Activated naive CD4-positive, alpha-beta T cell treated with anti-CD3 and anti-CD28 coated beads, Interleukin-2, amount 50 U/mL, for 24 hours (primary cell): ENCODE results near the gene ARHGAP30.
A peak's percentile ranks its signal among the peaks of the same experiment; 100 is the strongest.
"Not testable (repeated sequence)": the region's sequence is repeated elsewhere in the genome, so short reads cannot be mapped to it uniquely, and the experiment has no call there.

ENCODE experiments used
- H3K27ac Mint-ChIP-seq: one replicate; pipeline ENCODE4 v1.8.0; 2021; ENCODE audit warnings: mild to moderate bottlenecking, mixed read lengths
- H3K27me3 Mint-ChIP-seq: one replicate; pipeline ENCODE4 v1.8.0; 2021; ENCODE audit warnings: mixed read lengths
- H3K36me3 Mint-ChIP-seq: one replicate; pipeline ENCODE4 v1.8.0; 2021; ENCODE audit warnings: mixed read lengths
- H3K4me1 Mint-ChIP-seq: one replicate; pipeline ENCODE4 v1.8.0; 2021; ENCODE audit warnings: mixed read lengths
- H3K4me3 Mint-ChIP-seq: one replicate; pipeline ENCODE4 v1.8.0; 2021; ENCODE audit warnings: mild to moderate bottlenecking, mixed read lengths
- H3K9me3 Mint-ChIP-seq: one replicate; pipeline ENCODE4 v1.8.0; 2021; ENCODE audit warnings: mixed read lengths

The ARHGAP30 gene

GRCh38 chr1:161069731-161070270 lies at the start of gene ARHGAP30:
ARHGAP30 (minus strand) TSS chr1:161069891; CDS start chr1:161069624, 267 bp downstream.
- Mint-ChIP-seq H3K9me3 (no peaks in the 10 kb centered on the region), H3K4me1 (peaks cover 64% of the 10 kb centered on the region), H3K36me3 (peaks cover 3% of the 10 kb centered on the region), H3K27ac (peak within 1 kb of the TSS; percentile 97), H3K27me3 (no peaks in the 10 kb centered on the region), H3K4me3 (peak within 1 kb of the TSS; percentile 95)

- peak within 1 kb of the TSS; percentile 96 for H3K27ac Mint-ChIP-seq
- no peaks in the 10 kb centered on the region for H3K9me3 Mint-ChIP-seq
- H3K4me3 Mint-ChIP-seq: peak within 1 kb of the TSS; percentile 90
- peaks cover 14% of the 10 kb centered on the region for H3K36me3 Mint-ChIP-seq
- H3K27me3 Mint-ChIP-seq: no peaks in the 10 kb centered on the region
- H3K4me1 Mint-ChIP-seq: peaks cover 72% of the 10 kb centered on the region
These were observed 48.3 kb upstream of the ARHGAP30 start, which contains the start of the genes NIT1 and PFDN2 for GRCh38 chr1:161117759-161118581. NIT1 (plus strand) TSS chr1:161118105; CDS start chr1:161118177, 72 bp downstream. PFDN2 (minus strand) TSS chr1:161118037; CDS start chr1:161118026, 11 bp downstream.

DNA sequence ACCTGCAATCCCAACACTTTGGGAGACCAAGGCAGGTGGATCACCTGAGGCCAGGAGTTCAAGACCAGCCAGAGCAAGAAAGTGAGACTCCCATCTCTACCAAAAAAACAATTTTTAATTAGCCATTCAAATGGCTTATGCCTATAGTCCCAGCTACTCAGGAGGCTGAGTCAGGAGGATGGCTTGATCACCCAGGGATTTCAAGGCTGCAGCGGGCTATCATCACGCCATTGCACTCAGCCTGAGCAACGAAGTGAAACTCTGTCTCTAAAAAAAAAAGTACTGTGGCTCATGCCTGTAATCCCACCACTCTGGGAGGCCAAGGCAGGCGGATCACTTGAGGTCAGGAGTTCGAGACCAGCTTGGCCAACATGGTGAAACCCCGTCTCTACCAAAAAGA lies 46.3 kb upstream of the ARHGAP30 start:
- H3K4me3 Mint-ChIP-seq: peak overlapping the region; percentile 90
- H3K27me3 Mint-ChIP-seq, H3K9me3 Mint-ChIP-seq: not testable (repeated sequence)
- peaks cover 13% of the 10 kb centered on the region for H3K36me3 Mint-ChIP-seq
- peaks cover 79% of the 10 kb centered on the region for H3K4me1 Mint-ChIP-seq
- H3K27ac Mint-ChIP-seq: peak overlapping the region; percentile 61

DNA sequence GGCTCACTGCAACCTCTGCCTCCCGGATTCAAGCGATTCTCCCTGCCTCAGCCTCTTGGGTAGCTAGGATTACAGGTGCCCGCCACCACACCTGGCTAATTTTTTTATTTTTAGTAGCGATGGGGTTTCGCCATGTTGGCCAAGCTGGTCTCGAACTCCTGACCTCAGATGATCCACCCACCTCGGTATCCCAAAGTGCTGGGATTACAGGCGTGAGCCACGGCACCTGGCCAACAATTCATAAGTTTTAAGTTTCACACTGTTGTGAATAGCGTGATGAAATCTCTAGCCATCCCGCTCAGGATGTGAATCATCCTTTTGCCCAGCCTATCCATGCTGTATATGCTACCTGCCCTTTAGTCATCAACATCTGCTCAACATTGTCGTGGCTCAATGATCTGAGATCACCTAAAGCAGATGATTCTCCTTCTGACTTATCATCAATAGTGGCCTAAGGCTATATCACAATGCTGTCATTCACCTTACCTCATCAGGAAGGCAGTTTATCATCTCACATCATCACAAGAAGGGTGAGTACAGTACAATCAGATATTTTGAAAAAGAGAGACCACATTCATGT lies 45.5 kb upstream of the ARHGAP30 start:
- Mint-ChIP-seq H3K4me1 (peaks cover 74% of the 10 kb centered on the region), H3K27me3 (no peaks in the 10 kb centered on the region), H3K27ac (peak overlapping the region; percentile 61), H3K4me3 (peak overlapping the region; percentile 90), H3K36me3 (peaks cover 13% of the 10 kb centered on the region), H3K9me3 (no peaks in the 10 kb centered on the region)

DNA sequence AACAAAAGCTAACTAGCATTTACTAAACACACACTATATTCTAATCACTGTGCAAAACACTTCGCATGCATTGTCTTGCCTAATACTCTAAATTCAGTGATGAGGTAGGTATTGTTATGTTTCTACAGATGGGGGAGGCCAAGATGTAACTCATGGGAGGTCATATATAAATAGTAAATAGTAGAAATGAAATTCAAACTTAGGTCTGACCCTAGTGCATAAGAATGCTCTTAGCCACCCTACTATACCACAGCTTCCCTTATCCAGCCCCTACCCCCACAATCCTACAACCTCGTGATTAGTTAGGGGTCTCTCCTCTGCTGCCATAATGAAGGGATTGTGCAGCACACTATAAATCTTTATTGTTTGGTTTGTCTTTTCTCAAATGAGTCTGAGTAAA lies 44.9 kb upstream of the ARHGAP30 start:
- H3K4me1 Mint-ChIP-seq: peaks cover 67% of the 10 kb centered on the region
- peaks cover 13% of the 10 kb centered on the region for H3K36me3 Mint-ChIP-seq
- H3K27me3 Mint-ChIP-seq: no peaks in the 10 kb centered on the region
- H3K4me3 Mint-ChIP-seq: peak overlapping the region; percentile 31
- no peaks in the 10 kb centered on the region for H3K9me3 Mint-ChIP-seq
- peak overlapping the region; percentile 24 for H3K27ac Mint-ChIP-seq

- H3K36me3 Mint-ChIP-seq: peaks cover 16% of the 10 kb centered on the region
- no peaks in the 10 kb centered on the region for H3K9me3 Mint-ChIP-seq
- H3K27me3 Mint-ChIP-seq: no peaks in the 10 kb centered on the region
- H3K27ac Mint-ChIP-seq: peak overlapping the region; percentile 7
- peaks cover 67% of the 10 kb centered on the region for H3K4me1 Mint-ChIP-seq
- H3K4me3 Mint-ChIP-seq: peak overlapping the region; percentile 31
These were observed 44.2 kb upstream of the ARHGAP30 start for GRCh38 chr1:161113915-161114314.

DNA sequence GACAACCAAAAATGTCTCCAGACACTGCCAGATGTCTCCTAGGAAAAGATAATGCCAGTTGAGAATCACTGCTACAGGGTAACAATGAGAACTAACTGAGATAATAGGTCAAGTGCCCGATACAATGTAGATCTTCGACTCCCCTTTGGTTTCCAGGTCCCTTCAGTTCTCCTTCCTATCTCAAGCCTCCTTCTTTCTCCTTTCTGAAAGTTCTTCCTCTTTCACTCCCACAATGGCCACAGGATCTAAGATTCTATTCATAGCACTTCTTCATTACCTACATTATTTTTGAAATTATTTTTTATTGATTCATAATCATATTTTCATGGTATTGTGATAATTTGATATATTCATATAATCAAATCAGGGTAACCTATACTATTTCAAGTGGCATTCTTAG lies 41.8 kb upstream of the ARHGAP30 start:
- Mint-ChIP-seq H3K4me3 (no peak overlapping the region), H3K27ac (no peak overlapping the region), H3K27me3 (no peaks in the 10 kb centered on the region), H3K4me1 (peaks cover 59% of the 10 kb centered on the region), H3K9me3 (no peaks in the 10 kb centered on the region), H3K36me3 (peaks cover 15% of the 10 kb centered on the region)

DNA sequence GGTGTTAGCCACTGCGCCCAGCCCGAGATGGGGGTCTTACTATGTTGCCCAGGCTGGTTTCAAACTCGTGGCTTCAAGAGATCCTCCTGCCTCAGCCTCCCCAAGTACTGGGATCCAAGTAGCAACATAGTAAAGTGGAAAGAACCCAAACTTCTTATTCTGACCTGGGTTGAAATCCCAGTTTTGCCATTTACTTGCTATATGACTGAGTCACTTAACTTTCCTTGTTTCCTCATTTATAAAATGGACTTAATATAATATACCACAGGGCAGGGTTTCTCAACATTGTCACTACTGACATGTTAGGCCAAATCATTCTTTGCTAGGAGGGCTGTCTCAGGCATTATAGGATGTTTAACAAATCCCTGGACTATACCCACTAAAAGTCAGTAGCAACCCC lies 41.4 kb upstream of the ARHGAP30 start:
- no peaks in the 10 kb centered on the region for H3K9me3 Mint-ChIP-seq

DNA sequence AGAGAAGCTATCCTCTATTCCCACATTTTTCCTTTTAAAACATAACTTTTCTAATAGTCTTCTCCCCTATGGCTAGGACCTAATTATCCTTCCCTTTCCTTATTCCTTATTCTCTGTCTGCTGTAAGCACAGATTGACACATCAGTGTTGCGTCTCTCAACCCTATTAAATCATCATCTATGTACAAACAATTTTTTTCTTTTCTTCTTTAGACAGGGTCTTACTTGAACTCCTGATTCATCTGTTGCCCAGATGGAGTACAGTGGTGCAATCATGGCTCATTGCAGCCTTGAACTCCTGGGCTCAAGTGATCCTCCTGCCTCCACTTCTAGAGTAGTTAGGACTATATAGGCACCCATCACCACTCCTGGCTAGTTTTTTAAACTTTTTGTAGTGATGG lies 36.7 kb upstream of the ARHGAP30 start:
- H3K27me3 Mint-ChIP-seq: no peaks in the 10 kb centered on the region
- H3K4me1 Mint-ChIP-seq: peaks cover 35% of the 10 kb centered on the region
- no peak overlapping the region for H3K4me3 Mint-ChIP-seq
- H3K9me3 Mint-ChIP-seq: no peaks in the 10 kb centered on the region
- H3K27ac Mint-ChIP-seq: no peak overlapping the region
- H3K36me3 Mint-ChIP-seq: peaks cover 12% of the 10 kb centered on the region

More for the DNA sequence above, 41.4 kb upstream of the ARHGAP30 start:
- Mint-ChIP-seq H3K27me3 (no peaks in the 10 kb centered on the region), H3K27ac (no peak overlapping the region), H3K36me3 (peaks cover 17% of the 10 kb centered on the region), H3K4me3 (no peak overlapping the region), H3K4me1 (peaks cover 59% of the 10 kb centered on the region)

GRCh38 chr1:161100556-161100955 lies 30.9 kb upstream of the ARHGAP30 start:
- H3K36me3 Mint-ChIP-seq: peaks cover 4% of the 10 kb centered on the region
- H3K27ac Mint-ChIP-seq: no peak overlapping the region

GRCh38 chr1:161099090-161099802 lies 29.6 kb upstream of the ARHGAP30 start:
- H3K4me3 Mint-ChIP-seq: peak overlapping the region; percentile 86
- H3K9me3 Mint-ChIP-seq: no peaks in the 10 kb centered on the region
- peaks cover 2% of the 10 kb centered on the region for H3K36me3 Mint-ChIP-seq
- peak overlapping the region; percentile 88 for H3K27ac Mint-ChIP-seq
- no peaks in the 10 kb centered on the region for H3K27me3 Mint-ChIP-seq
- H3K4me1 Mint-ChIP-seq: peaks cover 42% of the 10 kb centered on the region

More at GRCh38 chr1:161100556-161100955, 30.9 kb upstream of the ARHGAP30 start:
- Mint-ChIP-seq H3K27me3 (no peaks in the 10 kb centered on the region), H3K9me3 (no peaks in the 10 kb centered on the region), H3K4me3 (no peak overlapping the region), H3K4me1 (peaks cover 41% of the 10 kb centered on the region)

GRCh38 chr1:161098210-161099068 lies 28.7 kb upstream of the ARHGAP30 start, which contains the start of gene KLHDC9:
KLHDC9 (plus strand) TSS chr1:161098361; CDS start chr1:161098536, 175 bp downstream.
- peak within 1 kb of the TSS; percentile 98 for H3K27ac Mint-ChIP-seq
- H3K36me3 Mint-ChIP-seq: peaks cover 2% of the 10 kb centered on the region
- H3K4me3 Mint-ChIP-seq: peak within 1 kb of the TSS; percentile 89
- peaks cover 43% of the 10 kb centered on the region for H3K4me1 Mint-ChIP-seq
- H3K27me3 Mint-ChIP-seq: no peaks in the 10 kb centered on the region
- no peaks in the 10 kb centered on the region for H3K9me3 Mint-ChIP-seq

DNA sequence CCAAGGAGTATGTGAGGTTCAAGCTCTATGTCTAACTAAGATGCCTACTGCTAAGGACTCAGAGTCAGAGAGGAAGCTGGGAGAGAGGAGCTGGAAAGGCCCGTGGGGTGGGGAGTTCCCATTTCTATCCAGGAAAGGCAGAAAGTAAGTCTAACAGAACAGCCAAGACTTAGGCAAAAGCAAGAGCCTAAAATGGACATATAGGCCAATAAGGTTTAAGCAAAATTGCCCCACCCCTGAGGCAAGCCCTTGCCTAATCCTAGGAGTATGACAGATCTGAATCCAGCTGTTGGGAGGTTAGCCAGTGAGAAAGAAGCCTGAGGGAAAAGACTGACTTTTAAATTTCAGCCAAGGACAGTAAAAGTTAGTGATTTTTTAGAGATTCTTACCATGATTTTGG lies 26.8 kb upstream of the ARHGAP30 start:
- Mint-ChIP-seq H3K27me3 (no peaks in the 10 kb centered on the region), H3K4me3 (peak overlapping the region; percentile 28), H3K36me3 (peaks cover 2% of the 10 kb centered on the region), H3K27ac (peak overlapping the region; percentile 60), H3K4me1 (peaks cover 63% of the 10 kb centered on the region), H3K9me3 (no peaks in the 10 kb centered on the region)

- H3K27me3 Mint-ChIP-seq: no peaks in the 10 kb centered on the region
- peaks cover 64% of the 10 kb centered on the region for H3K4me1 Mint-ChIP-seq
- H3K27ac Mint-ChIP-seq: no peak overlapping the region
- H3K9me3 Mint-ChIP-seq: no peaks in the 10 kb centered on the region
- peak overlapping the region; percentile 28 for H3K4me3 Mint-ChIP-seq
- H3K36me3 Mint-ChIP-seq: peaks cover 2% of the 10 kb centered on the region
These were observed 26.3 kb upstream of the ARHGAP30 start for GRCh38 chr1:161096015-161096414.
